OCI-LY1 (cell line): ENCODE data around the gene ANK3.

ENCODE experiments used
- CTCF ChIP-seq: fragments of 200-600 bp; sonication (generic), shearing (Covaris generic); IDR thresholded peaks from 2 replicates; pipeline ENCODE4 v1.5.1; 2017; ENCODE audit warnings: mild to moderate bottlenecking, antibody characterized with exemption, low read length, moderate library complexity, mixed read lengths
- EZH2 ChIP-seq: fragments of 200-600 bp; sonication (generic), shearing (Covaris generic); IDR thresholded peaks from 2 replicates; pipeline ENCODE4 v1.8.0; 2017; ENCODE audit warnings: borderline replicate concordance, mixed run types, mild to moderate bottlenecking, antibody characterized with exemption, low read length, moderate library complexity, mixed read lengths

GRCh38 chr10:59980356-59980755 is 409.3 kb downstream of the ANK3 start:
- TF ChIP-seq CTCF (no peak), EZH2 (no peak)
